MM.1S (cell line): Measurements from ENCODE around the gene ARFIP1.

Experiments used
- EZH2 ChIP-seq: fragments of 300-600 bp; sonication (generic); optimal IDR thresholded peaks from 2 replicates; pipeline ENCODE3; 2017; ENCODE audit warnings: low read depth, mild to moderate bottlenecking, antibody characterized with exemption, low read length, mixed read lengths
- EZH2phosphoT487 ChIP-seq: fragments of 300-600 bp; sonication (generic); IDR thresholded peaks from 2 replicates; pipeline ENCODE4 v1.6.1; 2018; ENCODE audit warnings: antibody characterized with exemption, low read length
- TF ChIP-seq, protein P1 (sequence below): fragments of 300-600 bp; sonication (generic); IDR thresholded peaks from 2 replicates; pipeline ENCODE4 v1.5.1; 2016; ENCODE audit warnings: antibody characterized with exemption, low read length, mixed read lengths

DNA sequence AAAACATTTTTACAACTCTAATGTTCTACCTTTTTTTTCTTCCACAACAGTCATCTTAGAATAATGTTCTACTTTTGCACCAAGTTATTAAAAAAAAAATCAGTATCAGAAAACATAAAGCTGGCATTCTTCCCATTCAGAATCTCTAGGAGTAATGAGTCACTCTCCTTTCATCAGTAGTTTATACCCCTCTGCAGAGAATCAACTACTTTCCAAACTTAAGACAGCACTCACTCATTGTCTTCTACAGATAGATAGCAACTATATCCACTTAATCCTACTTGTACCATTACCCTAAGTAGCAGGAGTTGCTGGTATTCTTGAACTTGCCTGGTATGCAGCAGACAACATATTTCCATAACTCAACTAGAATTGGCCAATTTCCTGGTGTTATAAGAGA lies 3.4 kb upstream of the ARFIP1 start:
- TF ChIP-seq, protein P1, sequence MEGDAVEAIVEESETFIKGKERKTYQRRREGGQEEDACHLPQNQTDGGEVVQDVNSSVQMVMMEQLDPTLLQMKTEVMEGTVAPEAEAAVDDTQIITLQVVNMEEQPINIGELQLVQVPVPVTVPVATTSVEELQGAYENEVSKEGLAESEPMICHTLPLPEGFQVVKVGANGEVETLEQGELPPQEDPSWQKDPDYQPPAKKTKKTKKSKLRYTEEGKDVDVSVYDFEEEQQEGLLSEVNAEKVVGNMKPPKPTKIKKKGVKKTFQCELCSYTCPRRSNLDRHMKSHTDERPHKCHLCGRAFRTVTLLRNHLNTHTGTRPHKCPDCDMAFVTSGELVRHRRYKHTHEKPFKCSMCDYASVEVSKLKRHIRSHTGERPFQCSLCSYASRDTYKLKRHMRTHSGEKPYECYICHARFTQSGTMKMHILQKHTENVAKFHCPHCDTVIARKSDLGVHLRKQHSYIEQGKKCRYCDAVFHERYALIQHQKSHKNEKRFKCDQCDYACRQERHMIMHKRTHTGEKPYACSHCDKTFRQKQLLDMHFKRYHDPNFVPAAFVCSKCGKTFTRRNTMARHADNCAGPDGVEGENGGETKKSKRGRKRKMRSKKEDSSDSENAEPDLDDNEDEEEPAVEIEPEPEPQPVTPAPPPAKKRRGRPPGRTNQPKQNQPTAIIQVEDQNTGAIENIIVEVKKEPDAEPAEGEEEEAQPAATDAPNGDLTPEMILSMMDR = no peak
- TF ChIP-seq EZH2 (no peak), EZH2phosphoT487 (no peak)
